Astrocyte (in vitro differentiated cells and primary cell): ENCODE results near the gene TMCC1.

Experiments
- CTCF ChIP-seq: IDR thresholded peaks from 2 replicates; pipeline ENCODE4 v1.5.1; 2011; ENCODE audit warnings: low read depth, mild to moderate bottlenecking, inconsistent platforms, low read length, moderate library complexity; ENCODE audit not compliant: insufficient read depth
- EZH2 ChIP-seq: IDR thresholded peaks from 2 replicates; pipeline ENCODE4 v1.6.1; 2012; ENCODE audit warnings: mild to moderate bottlenecking, low read length, inconsistent platforms; ENCODE audit not compliant: insufficient read depth

- no peak for TF ChIP-seq CTCF
- TF ChIP-seq EZH2 = no peak
Observed at GRCh38 chr3:129938140-129938930, 44.8 kb upstream of the TMCC1 start.
